HEK293 (cell line): ENCODE data around the gene SETD4.

Experiments
- CTCF ChIP-seq: fragments of 450-650 bp; formaldehyde crosslinking; IDR thresholded peaks from 2 replicates; pipeline ENCODE4 v1.5.1; 2016; ENCODE audit warnings: missing biosample characterization, missing genetic modification characterization
- ZNF23 ChIP-seq: fragments of 450-650 bp; formaldehyde crosslinking; IDR thresholded peaks from 2 replicates; pipeline ENCODE4 v1.5.1; 2016; ENCODE audit warnings: missing biosample characterization, missing genetic modification characterization, borderline replicate concordance
- ZNF530 ChIP-seq: fragments of 450-650 bp; formaldehyde crosslinking; IDR thresholded peaks from 2 replicates; pipeline ENCODE4 v1.5.1; 2016; ENCODE audit warnings: low read depth, missing biosample characterization, missing genetic modification characterization

- no peak for TF ChIP-seq CTCF (tag by site-specific recombination)
- TF ChIP-seq ZNF530 (tag by site-specific recombination): no peak
- TF ChIP-seq ZNF23 (tag by site-specific recombination): no peak
Measured at GRCh38 chr21:36073181-36073580, 12.9 kb upstream of the SETD4 start.
